Transverse colon (tissue), 4 donors: ENCODE results near the gene ATP5MC3.

Source experiments
- POLR2AphosphoS5 ChIP-seq, 3 donors: sonication (generic); formaldehyde crosslinking; IDR thresholded peaks; one replicate each; pipeline ENCODE4 v1.6.1; 2016; ENCODE audit warnings: antibody characterized with exemption in 3 of 3
- TF ChIP-seq, protein P1 (sequence below), 5 experiments: fragments of 200-600 bp in 3 of 5; fragments of 450-650 bp in 2 of 5; sonication (generic) in 3 of 5; IDR thresholded peaks; 1 replicate in 2 of 5; 2 replicates in 3 of 5; pipeline ENCODE4 v1.5.1; 2016 to 2017; ENCODE audit warnings: antibody characterized with exemption in 5 of 5, inconsistent platforms in 3 of 5, mild to moderate bottlenecking in 2 of 5, moderate library complexity in 1 of 5

DNA sequence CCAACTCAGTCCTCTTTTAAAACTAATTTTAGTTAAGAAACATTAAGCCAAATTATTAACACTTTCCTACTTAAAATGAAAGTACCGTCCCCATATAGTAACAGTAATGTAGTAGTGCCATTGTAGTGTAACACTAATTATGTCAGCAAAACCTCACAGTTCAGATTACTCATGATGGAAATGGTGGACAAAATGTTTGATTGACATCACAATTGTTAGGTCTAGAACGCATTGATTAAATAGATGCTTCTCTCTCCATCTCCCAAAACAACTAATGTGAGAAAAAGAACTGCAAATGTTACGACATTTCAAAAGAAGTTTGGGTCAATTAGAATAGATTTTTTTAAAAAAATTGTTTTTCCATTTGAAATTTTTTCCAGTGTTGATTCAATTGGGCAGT is 12.3 kb downstream of the ATP5MC3 start:
- TF ChIP-seq POLR2AphosphoS5 (IDR thresholded peaks at IDR 0.05): no peak
- TF ChIP-seq, protein P1, sequence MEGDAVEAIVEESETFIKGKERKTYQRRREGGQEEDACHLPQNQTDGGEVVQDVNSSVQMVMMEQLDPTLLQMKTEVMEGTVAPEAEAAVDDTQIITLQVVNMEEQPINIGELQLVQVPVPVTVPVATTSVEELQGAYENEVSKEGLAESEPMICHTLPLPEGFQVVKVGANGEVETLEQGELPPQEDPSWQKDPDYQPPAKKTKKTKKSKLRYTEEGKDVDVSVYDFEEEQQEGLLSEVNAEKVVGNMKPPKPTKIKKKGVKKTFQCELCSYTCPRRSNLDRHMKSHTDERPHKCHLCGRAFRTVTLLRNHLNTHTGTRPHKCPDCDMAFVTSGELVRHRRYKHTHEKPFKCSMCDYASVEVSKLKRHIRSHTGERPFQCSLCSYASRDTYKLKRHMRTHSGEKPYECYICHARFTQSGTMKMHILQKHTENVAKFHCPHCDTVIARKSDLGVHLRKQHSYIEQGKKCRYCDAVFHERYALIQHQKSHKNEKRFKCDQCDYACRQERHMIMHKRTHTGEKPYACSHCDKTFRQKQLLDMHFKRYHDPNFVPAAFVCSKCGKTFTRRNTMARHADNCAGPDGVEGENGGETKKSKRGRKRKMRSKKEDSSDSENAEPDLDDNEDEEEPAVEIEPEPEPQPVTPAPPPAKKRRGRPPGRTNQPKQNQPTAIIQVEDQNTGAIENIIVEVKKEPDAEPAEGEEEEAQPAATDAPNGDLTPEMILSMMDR (IDR thresholded peaks at IDR 0.05): no peak
